Endothelial cell of umbilical vein (primary cell): ENCODE measurements around the gene CSK. TPM values are rescaled to one million over a fixed set of nuclear protein-coding genes. Genes with fewer than 3 reads are reported as not detected.

ENCODE experiments used
- BruUV-seq: library from RNA; stranded (reverse); fragments of 400-500 nt; replicated peaks from 2 replicates; lab custom pipeline; 2021; lab: Mats Ljungman, UMichigan
- CTCF ChIA-PET: fragments of 300-600, 350-600 bp; sonication (Branson Sonifier 250); formaldehyde crosslinking; loops from one replicate; lab custom pipeline; 2021; ENCODE audit warnings: antibody characterized with exemption, inconsistent platforms; lab: Charles Lee
- POLR2A ChIA-PET: fragments of 300-600, 350-600 bp; sonication (Branson Sonifier 250); formaldehyde crosslinking; loops from one replicate; lab custom pipeline; 2021; ENCODE audit warnings: antibody characterized with exemption, inconsistent platforms; lab: Charles Lee
- DNase-seq: peaks from one replicate; pipeline ENCODE4 v3.0.0-alpha.2; 2011; ENCODE audit warnings: low read depth, low spot score
- FAIRE-seq: peaks from 2 replicates; lab custom pipeline; 2011; peaks lifted over from hg19 to GRCh38; lab: Jason Lieb, UNC
- H2AFZ ChIP-seq: 2 replicates; pipeline ENCODE4 v1.6.0; 2012; ENCODE audit warnings: low read depth, low read length, control low read depth, inconsistent platforms
- H3K27ac ChIP-seq: 2 replicates; pipeline ENCODE4 v1.5.1; 2011; ENCODE audit warnings: low read depth, mild to moderate bottlenecking, control low read depth, low read length, moderate library complexity; ENCODE audit not compliant: insufficient read depth
- H3K27me3 ChIP-seq, 2 experiments: 2 replicates each; pipeline versions ENCODE4 v1.6.0 to v1.6.1; 2011; ENCODE audit warnings: low read length in 2 of 2, mixed read lengths in 1 of 2; ENCODE audit not compliant: control insufficient read depth in 2 of 2, insufficient read depth in 2 of 2
- H3K36me3 ChIP-seq, 2 experiments: 2 replicates in 1 of 2; 3 replicates in 1 of 2; pipeline ENCODE4 v1.5.1; 2011; ENCODE audit warnings: low read length in 2 of 2, mild to moderate bottlenecking in 1 of 2, moderate library complexity in 1 of 2; ENCODE audit not compliant: control insufficient read depth in 2 of 2, insufficient read depth in 2 of 2; ENCODE audit errors: extremely low read depth in 1 of 2
- H3K4me1 ChIP-seq: 3 replicates; pipeline ENCODE4 v1.5.1; 2011; ENCODE audit warnings: mild to moderate bottlenecking, low read length; ENCODE audit not compliant: control insufficient read depth, insufficient read depth; ENCODE audit errors: extremely low read depth
- H3K4me2 ChIP-seq: 2 replicates; pipeline ENCODE4 v1.6.1; 2011; ENCODE audit warnings: low read length, control low read depth, mixed read lengths; ENCODE audit not compliant: insufficient read depth
- H3K4me3 ChIP-seq, 3 experiments: fragments of 200-600 bp in 1 of 3; sonication (generic), shearing (Covaris generic) in 1 of 3; replicated peaks in 1 of 3; 2 replicates each; pipeline ENCODE4 v1.5.1; 2011 to 2016; ENCODE audit warnings: control low read depth in 3 of 3, low read length in 3 of 3, mild to moderate bottlenecking in 2 of 3, inconsistent platforms in 1 of 3, low read depth in 1 of 3, moderate library complexity in 1 of 3; ENCODE audit not compliant: insufficient read depth in 1 of 3
- H3K79me2 ChIP-seq: 2 replicates; pipeline ENCODE4 v1.6.0; 2012; ENCODE audit warnings: low read length, inconsistent platforms; ENCODE audit not compliant: control insufficient read depth, insufficient read depth
- H3K9ac ChIP-seq: replicated peaks from 2 replicates; pipeline ENCODE3; 2011; ENCODE audit warnings: low read length, control low read depth; ENCODE audit not compliant: insufficient read depth; ENCODE audit errors: extremely low read depth
- H3K9me1 ChIP-seq: replicated peaks from 3 replicates; pipeline ENCODE4 v1.6.0; 2011; ENCODE audit warnings: mild to moderate bottlenecking, low read length; ENCODE audit not compliant: control insufficient read depth, insufficient read depth; ENCODE audit errors: extremely low read depth
- H3K9me3 ChIP-seq: replicated peaks from 2 replicates; pipeline ENCODE4 v1.5.1; 2012; ENCODE audit warnings: low read length, inconsistent platforms; ENCODE audit not compliant: control insufficient read depth, insufficient read depth
- H4K20me1 ChIP-seq: replicated peaks from 2 replicates; pipeline ENCODE3; 2011; ENCODE audit warnings: mild to moderate bottlenecking, low read length; ENCODE audit not compliant: control insufficient read depth, insufficient read depth; ENCODE audit errors: extremely low read depth
- CTCF ChIP-seq, 2 donors: IDR thresholded peaks; 1 replicate in 1 of 2; 2 replicates in 1 of 2; pipeline ENCODE4 v1.5.1; 2011; ENCODE audit warnings: low read length in 2 of 2, mild to moderate bottlenecking in 2 of 2, moderate library complexity in 2 of 2, control low read depth in 1 of 2, inconsistent platforms in 1 of 2, low read depth in 1 of 2; ENCODE audit not compliant: insufficient read depth in 1 of 2; ENCODE audit errors: extremely low read depth in 1 of 2
- EZH2 ChIP-seq: IDR thresholded peaks from 2 replicates; pipeline ENCODE4 v1.6.1; 2012; ENCODE audit warnings: borderline replicate concordance, low read depth, mild to moderate bottlenecking, moderate library complexity, low read length, inconsistent platforms; ENCODE audit not compliant: severe bottlenecking
- FOS ChIP-seq: IDR thresholded peaks from 2 replicates; pipeline ENCODE4 v1.6.1; 2011; ENCODE audit warnings: mild to moderate bottlenecking, low read length, moderate library complexity, borderline replicate concordance; ENCODE audit not compliant: insufficient read depth
- GATA2 ChIP-seq: IDR thresholded peaks from 2 replicates; pipeline ENCODE4 v1.7.0; 2011; ENCODE audit warnings: low read depth, mild to moderate bottlenecking, moderate library complexity, mixed read lengths, low read length; ENCODE audit not compliant: insufficient read length, insufficient read depth
- JUN ChIP-seq: IDR thresholded peaks from 2 replicates; pipeline ENCODE4 v1.6.1; 2011; ENCODE audit warnings: borderline replicate concordance, low read depth; ENCODE audit not compliant: insufficient read length, insufficient read depth
- MAX ChIP-seq: IDR thresholded peaks from 2 replicates; pipeline ENCODE4 v1.6.1; 2011; ENCODE audit not compliant: insufficient read depth, insufficient read length
- MYC ChIP-seq: IDR thresholded peaks from one replicate; pipeline ENCODE4 v1.6.1; 2011; ENCODE audit warnings: mild to moderate bottlenecking, low read depth, low read length
- POLR2A ChIP-seq: IDR thresholded peaks from 2 replicates; pipeline ENCODE4 v1.6.1; 2012; ENCODE audit warnings: low read depth, mild to moderate bottlenecking, control low read depth, low read length
- POLR2AphosphoS5 ChIP-seq: IDR thresholded peaks from 2 replicates; pipeline ENCODE4 v1.6.1; 2012; ENCODE audit warnings: low read depth, mild to moderate bottlenecking, control low read depth, low read length, moderate library complexity; ENCODE audit not compliant: insufficient read depth
- dilution Hi-C: fragments of 300-500 bp; cut with MboI; formaldehyde crosslinking; loops from one replicate; pipeline ENCODE4 v1.15.0; 2019; ENCODE audit warnings: low sequenced_read_pairs; ENCODE audit not compliant: extremely low pct_ligation_motif_present
- intact Hi-C: fragments of 100-400 bp; cut with micrococcal nuclease; formaldehyde crosslinking; loops from one replicate; pipeline ENCODE4 v1.10.0; 2022
- polyA plus RNA-seq, 4 experiments: library from polyadenylated mRNA; depleted of rRNA in 3 of 4; stranded (reverse) in 3 of 4; unstranded in 1 of 4; fragments of >200 nt; gene quantifications; 2 replicates each; pipeline versions ENCODE4 v1.2.1 to v1.2.3, GENCODE V29; 2011 to 2012; ENCODE audit warnings: missing spikeins in 1 of 4
- total RNA-seq: library from RNA; stranded (reverse); gene quantifications from 2 replicates; pipeline ENCODE4 v1.2.3, GENCODE V29; 2021

Gene CSK
- total and polyA plus RNA-seq, 2 donors (not counting 3 experiments of a cell fraction or from before 2014, with no cell fraction given): 41.2 to 104 TPM

- Histone ChIP-seq H3K9me3 (no peaks in the 10 kb centered on the region), H3K4me1 (no peaks in the 10 kb centered on the region), H3K36me3 (no peaks in the 10 kb centered on the region), H3K9me1 (no peaks in the 10 kb centered on the region), H3K79me2 (no peaks in the 10 kb centered on the region), H3K27me3 (no peaks in the 10 kb centered on the region), H3K4me2 (no peak overlapping the region), H4K20me1 (no peaks in the 10 kb centered on the region), H3K9ac (no peak overlapping the region), H2AFZ (no peak overlapping the region), H3K27ac (no peak overlapping the region), H3K4me3 (no peak overlapping the region)
- DNase-seq (no peak), FAIRE-seq (no peak)
- POLR2A ChIA-PET: interaction anchor here (0.9 kb wide), 1 partner anchor 141 kb away, joined by 6 read pairs; no protein-coding TSS in a partner anchor
- intact Hi-C loops: no loop called here
- CTCF ChIA-PET: interaction anchor here (1.2 to 2.6 kb wide), 8 partner anchors 9 to 141 kb away, joined by 3 to 11 read pairs (median 5); no protein-coding TSS in a partner anchor
- no TSS peak for BruUV-seq
- TF ChIP-seq JUN (no peak), CTCF (IDR thresholded peaks at IDR 0.05; ENCODE audit: extremely low read depth in 1 of 2, insufficient read depth in 1 of 2, low read depth in 1 of 2, low read length in 2 of 2) (no peak), FOS (peak; percentile 43)
- dilution Hi-C loops: no loop called here
These were observed 28.1 kb downstream of the CSK start for GRCh38 chr15:74809956-74810355.

GRCh38 chr15:74812533-74812932 is 30.7 kb downstream of the CSK start, which contains the start of gene LMAN1L:
LMAN1L (plus strand) TSS chr15:74812835; CDS start chr15:74812855, 20 bp downstream.
- Histone ChIP-seq H3K4me1 (no peaks in the 10 kb centered on the region), H3K27ac (no peak within 1 kb of the TSS), H3K4me2 (no peak within 1 kb of the TSS), H3K36me3 (no peaks in the 10 kb centered on the region), H3K9me1 (no peaks in the 10 kb centered on the region), H3K27me3 (no peaks in the 10 kb centered on the region), H3K4me3 (no peak within 1 kb of the TSS), H3K9me3 (no peaks in the 10 kb centered on the region), H3K79me2 (no peaks in the 10 kb centered on the region), H4K20me1 (no peaks in the 10 kb centered on the region), H2AFZ (no peak within 1 kb of the TSS), H3K9ac (no peak within 1 kb of the TSS)
- dilution Hi-C loops (no loop called here), intact Hi-C loops (no loop called here)
- FAIRE-seq: no peak
- CTCF ChIA-PET: interaction anchor here (0.8 to 1.1 kb wide), 4 partner anchors 15 to 44 kb away, joined by 3 read pairs; partner anchors contain the start of gene CPLX3
- DNase-seq: no peak
- no peak for TF ChIP-seq JUN
- no peak for TF ChIP-seq GATA2
- no peak for TF ChIP-seq CTCF (IDR thresholded peaks at IDR 0.05; ENCODE audit: extremely low read depth in 1 of 2, insufficient read depth in 1 of 2, low read depth in 1 of 2, low read length in 2 of 2)
- TF ChIP-seq FOS: no peak
- no peak for TF ChIP-seq MYC
- TF ChIP-seq EZH2: no peak
- no peak for TF ChIP-seq POLR2AphosphoS5
- no peak for TF ChIP-seq MAX
- no peak for TF ChIP-seq POLR2A
- POLR2A ChIA-PET: no interaction called here
- no TSS peak for BruUV-seq
